ENCODE data around the gene PCA3.
"Not testable (repeated sequence)": the region's sequence is repeated elsewhere in the genome, so short reads cannot be mapped to it uniquely, and the experiment has no call there.

PCA3 gene

GRCh38 chr9:76764138-76764537 lies at the start of gene PCA3:
Gene PCA3, plus strand, starts transcription at chr9:76764438.
- no peak for DNase-seq (ENCODE audit: low spot score)

GRCh38 chr9:76716085-76716672 lies 48.1 kb upstream of the PCA3 start:
- no peak for DNase-seq (ENCODE audit: low spot score)

- DNase-seq (ENCODE audit: low spot score): no peak
These were observed 47.1 kb upstream of the PCA3 start for GRCh38 chr9:76717176-76717575.

- no peak for DNase-seq (ENCODE audit: low spot score)
These were observed 46.6 kb upstream of the PCA3 start for GRCh38 chr9:76717613-76718012.

GRCh38 chr9:76718166-76718565 lies 46.1 kb upstream of the PCA3 start:
- DNase-seq (ENCODE audit: low spot score): no peak

GRCh38 chr9:76720245-76720644 lies 44.0 kb upstream of the PCA3 start:
- DNase-seq (ENCODE audit: low spot score): no peak

GRCh38 chr9:76725011-76725546 lies 39.2 kb upstream of the PCA3 start:
- no peak for DNase-seq (ENCODE audit: low spot score)

- no peak for DNase-seq (ENCODE audit: low spot score)
These were observed 38.4 kb upstream of the PCA3 start for GRCh38 chr9:76725885-76726284.

- no peak for DNase-seq (ENCODE audit: low spot score)
These were observed 35.1 kb upstream of the PCA3 start for GRCh38 chr9:76729116-76729515.

- no peak for DNase-seq (ENCODE audit: low spot score)
These were observed 34.1 kb upstream of the PCA3 start for GRCh38 chr9:76729980-76730737.

- DNase-seq (ENCODE audit: low spot score): no peak
These were observed 33.4 kb upstream of the PCA3 start for GRCh38 chr9:76730801-76731200.

GRCh38 chr9:76732341-76732958 lies 31.8 kb upstream of the PCA3 start:
- DNase-seq (ENCODE audit: low spot score): no peak

GRCh38 chr9:76733096-76733495 lies 31.1 kb upstream of the PCA3 start:
- DNase-seq (ENCODE audit: low spot score): no peak

- DNase-seq (ENCODE audit: low spot score): no peak
These were observed 29.5 kb upstream of the PCA3 start for GRCh38 chr9:76734716-76735115.

- no peak for DNase-seq (ENCODE audit: low spot score)
These were observed 26.9 kb upstream of the PCA3 start for GRCh38 chr9:76737154-76737902.

GRCh38 chr9:76738402-76738801 lies 25.8 kb upstream of the PCA3 start:
- DNase-seq (ENCODE audit: low spot score): no peak

- DNase-seq (ENCODE audit: low spot score): no peak
These were observed 22.7 kb upstream of the PCA3 start for GRCh38 chr9:76741524-76741923.

GRCh38 chr9:76742890-76743289 lies 21.3 kb upstream of the PCA3 start:
- not testable (repeated sequence) for DNase-seq (ENCODE audit: low spot score)

GRCh38 chr9:76743931-76744330 lies 20.3 kb upstream of the PCA3 start:
- no peak for DNase-seq (ENCODE audit: low spot score)

GRCh38 chr9:76744336-76744735 lies 19.9 kb upstream of the PCA3 start:
- DNase-seq (ENCODE audit: low spot score): no peak

- DNase-seq (ENCODE audit: low spot score): no peak
These were observed 13.2 kb upstream of the PCA3 start for GRCh38 chr9:76751001-76751400.

- no peak for DNase-seq (ENCODE audit: low spot score)
These were observed 8.0 kb upstream of the PCA3 start for GRCh38 chr9:76756268-76756640.

Measured in CD4-positive, alpha-beta T cell treated with Interleukin-15 for 4 hours (primary cell).